ENCODE measurements around the gene CMKLR1.
A peak's percentile ranks its signal among the peaks of the same experiment; 100 is the strongest.

The CMKLR1 gene

DNA sequence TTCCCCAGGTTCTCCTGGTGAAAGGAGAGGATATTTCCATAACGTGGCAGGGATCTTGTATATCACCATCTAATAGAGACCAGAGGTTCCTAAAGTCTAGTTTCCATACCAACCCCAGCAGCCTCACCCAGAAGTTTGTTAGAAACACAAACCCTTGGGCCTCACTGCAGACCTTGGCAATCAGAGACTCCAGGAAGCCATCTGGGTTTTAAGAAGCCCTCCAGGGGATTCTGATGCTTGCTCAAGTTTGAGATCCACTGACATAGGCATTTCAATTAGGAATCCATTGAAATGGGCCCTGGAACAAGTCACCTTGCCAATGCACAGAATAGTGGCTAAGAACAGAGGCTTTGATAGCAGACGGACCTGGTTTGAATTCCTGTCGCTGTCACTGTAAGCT, 2.2 kb upstream of the CMKLR1 start:
- H3K9me3 Mint-ChIP-seq: peaks cover 4% of the 10 kb centered on the region
- peaks cover 59% of the 10 kb centered on the region for H3K4me1 Mint-ChIP-seq
- DNase-seq: no peak
- peak overlapping the region; percentile 78 for H3K27ac Mint-ChIP-seq
- H3K36me3 Mint-ChIP-seq (ENCODE audit: low read depth): no peaks in the 10 kb centered on the region
- H3K27me3 Mint-ChIP-seq (ENCODE audit: low read depth, poor library complexity): no peaks in the 10 kb centered on the region
- no peak for TF ChIP-seq CTCF (IDR thresholded peaks at IDR 0.05)
- no peak overlapping the region for H3K4me3 Mint-ChIP-seq

- H3K27me3 Mint-ChIP-seq (ENCODE audit: low read depth, poor library complexity): no peaks in the 10 kb centered on the region
- H3K36me3 Mint-ChIP-seq (ENCODE audit: low read depth): no peaks in the 10 kb centered on the region
- H3K4me1 Mint-ChIP-seq: peaks cover 48% of the 10 kb centered on the region
- H3K9me3 Mint-ChIP-seq: peaks cover 9% of the 10 kb centered on the region
- H3K4me3 Mint-ChIP-seq: peak overlapping the region; percentile 76
- DNase-seq: no peak
- no peak for TF ChIP-seq CTCF (IDR thresholded peaks at IDR 0.05)
- no peak overlapping the region for H3K27ac Mint-ChIP-seq
These were observed 926 bp upstream of the CMKLR1 start for GRCh38 chr12:108340037-108340436.

DNA sequence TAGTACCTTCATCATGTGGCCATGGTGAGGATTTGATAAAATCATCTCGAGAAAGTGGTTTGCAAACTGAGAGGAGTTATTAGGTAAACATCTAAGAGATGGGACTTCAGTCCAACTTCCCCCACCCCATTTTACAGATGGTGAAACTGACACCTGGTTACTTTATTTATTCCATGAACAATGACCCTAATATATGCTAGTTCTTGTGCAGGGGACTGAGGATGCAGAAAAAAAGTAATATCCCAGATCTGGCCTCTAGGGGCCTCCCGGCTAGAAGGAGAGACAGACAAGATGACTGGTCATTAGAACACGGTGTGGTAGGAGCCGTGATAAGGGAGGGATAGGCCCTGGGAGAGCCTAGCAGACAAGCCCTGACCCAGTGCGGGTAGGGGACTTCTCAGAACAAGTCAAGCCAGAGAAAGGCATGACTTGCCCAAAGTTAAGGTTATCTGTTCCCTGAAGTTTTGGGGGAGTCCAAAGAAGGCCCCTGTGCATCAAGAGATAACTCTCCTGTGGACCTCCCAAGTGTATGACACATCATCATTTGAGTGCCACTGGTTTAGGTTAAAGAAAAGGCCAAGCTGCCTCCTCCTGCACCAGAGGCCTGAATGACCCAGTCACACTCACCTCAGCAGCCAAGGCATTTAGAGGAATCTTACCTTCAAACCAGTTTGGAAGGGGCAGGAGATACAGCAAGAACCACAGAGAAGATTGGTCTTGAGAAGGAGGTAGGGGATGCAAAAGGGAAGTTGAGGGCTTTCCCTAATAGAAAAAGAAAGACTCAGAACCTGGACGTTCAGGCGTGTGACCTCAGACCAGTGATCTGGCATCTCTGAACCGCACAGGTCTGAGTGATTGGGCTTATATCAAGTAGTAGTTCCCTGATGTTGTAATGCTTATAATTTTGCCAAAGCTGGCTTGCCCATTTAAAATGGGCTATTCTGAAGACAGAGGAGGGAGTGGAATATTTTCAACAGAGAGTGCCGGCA, 1.6 kb downstream of the CMKLR1 start:
- no peaks in the 10 kb centered on the region for H3K27me3 Mint-ChIP-seq (ENCODE audit: low read depth, poor library complexity)
- peak; percentile 56 for TF ChIP-seq CTCF (IDR thresholded peaks at IDR 0.05)
- peaks cover 5% of the 10 kb centered on the region for H3K9me3 Mint-ChIP-seq
- H3K27ac Mint-ChIP-seq: no peak overlapping the region
- H3K4me1 Mint-ChIP-seq: peaks cover 39% of the 10 kb centered on the region
- peak overlapping the region; percentile 45 for H3K4me3 Mint-ChIP-seq
- no peaks in the 10 kb centered on the region for H3K36me3 Mint-ChIP-seq (ENCODE audit: low read depth)
- DNase-seq: no peak

GRCh38 chr12:108335349-108336119, 3.6 kb downstream of the CMKLR1 start:
- TF ChIP-seq CTCF (IDR thresholded peaks at IDR 0.05): no peak
- no peak overlapping the region for H3K27ac Mint-ChIP-seq
- no peak for DNase-seq
- no peaks in the 10 kb centered on the region for H3K27me3 Mint-ChIP-seq (ENCODE audit: low read depth, poor library complexity)
- no peak overlapping the region for H3K4me3 Mint-ChIP-seq
- H3K9me3 Mint-ChIP-seq: peaks cover 5% of the 10 kb centered on the region
- no peaks in the 10 kb centered on the region for H3K36me3 Mint-ChIP-seq (ENCODE audit: low read depth)
- H3K4me1 Mint-ChIP-seq: peaks cover 29% of the 10 kb centered on the region

GRCh38 chr12:108333898-108334699, 5.0 kb downstream of the CMKLR1 start:
- H3K4me1 Mint-ChIP-seq: peaks cover 25% of the 10 kb centered on the region
- H3K9me3 Mint-ChIP-seq: peaks cover 5% of the 10 kb centered on the region
- DNase-seq: no peak
- TF ChIP-seq CTCF (IDR thresholded peaks at IDR 0.05): no peak
- peaks cover 2% of the 10 kb centered on the region for H3K27me3 Mint-ChIP-seq (ENCODE audit: low read depth, poor library complexity)
- peak overlapping the region; percentile 60 for H3K27ac Mint-ChIP-seq
- H3K36me3 Mint-ChIP-seq (ENCODE audit: low read depth): no peaks in the 10 kb centered on the region
- H3K4me3 Mint-ChIP-seq: no peak overlapping the region
